ENCODE results near the gene KCP. TPM values are rescaled to one million over a fixed set of nuclear protein-coding genes. Genes with fewer than 3 reads are reported as not detected.

KCP gene
- total RNA-seq, 1 experiment from 2014 or later = 2.7 TPM

DNA sequence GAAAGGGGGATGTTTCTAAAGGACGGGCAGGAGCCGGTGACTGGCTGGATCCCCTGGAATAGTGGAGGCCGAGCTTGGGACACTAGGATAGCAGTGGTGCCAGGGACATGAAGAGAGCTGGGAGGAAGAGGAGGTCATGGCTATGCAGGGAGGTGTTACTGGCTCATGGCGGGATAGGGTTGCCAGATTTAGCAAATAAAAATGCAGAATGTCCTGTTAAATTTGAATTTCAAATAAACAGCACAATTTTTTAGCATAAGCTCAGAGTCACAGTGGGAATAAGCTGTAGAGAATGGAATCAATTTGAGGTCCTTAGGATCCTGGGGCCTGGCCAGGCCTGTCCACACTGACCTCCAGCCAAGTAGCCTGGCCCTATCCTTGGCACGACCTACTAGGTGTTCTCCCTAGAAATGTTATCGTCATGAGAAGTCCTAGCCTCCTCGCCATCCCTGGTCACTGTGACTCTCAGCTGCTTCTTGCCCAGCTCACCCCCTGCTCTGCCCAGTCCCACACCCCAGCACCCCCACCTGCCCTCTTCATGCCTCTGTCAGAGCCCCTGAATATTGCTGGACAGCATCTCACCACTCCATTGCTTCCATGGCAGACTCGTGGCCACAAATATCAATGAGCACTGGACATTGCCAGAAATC is 7.6 kb upstream of the KCP start:
- peaks cover 20% of the 10 kb centered on the region for H3K4me1 Mint-ChIP-seq
- no peaks in the 10 kb centered on the region for H3K36me3 Mint-ChIP-seq
- TF ChIP-seq SMAD4 (CRISPR knock-in tag; IDR thresholded peaks at IDR 0.05) (no peak), ZNF219 (CRISPR knock-in tag; IDR thresholded peaks at IDR 0.05; ENCODE audit: borderline replicate concordance) (no peak), JUN (CRISPR knock-in tag; IDR thresholded peaks at IDR 0.05) (no peak), FOXK1 (CRISPR knock-in tag; IDR thresholded peaks at IDR 0.05) (no peak), GRHL2 (CRISPR knock-in tag; IDR thresholded peaks at IDR 0.05; ENCODE audit: insufficient replicate concordance, severe bottlenecking) (no peak), E2F4 (CRISPR knock-in tag; IDR thresholded peaks at IDR 0.05; ENCODE audit: borderline replicate concordance, low read depth) (no peak), ZBTB21 (CRISPR knock-in tag; IDR thresholded peaks at IDR 0.05; ENCODE audit: borderline replicate concordance) (no peak), ERG (CRISPR knock-in tag; IDR thresholded peaks at IDR 0.05) (no peak)
- TF ChIP-seq, protein P1, sequence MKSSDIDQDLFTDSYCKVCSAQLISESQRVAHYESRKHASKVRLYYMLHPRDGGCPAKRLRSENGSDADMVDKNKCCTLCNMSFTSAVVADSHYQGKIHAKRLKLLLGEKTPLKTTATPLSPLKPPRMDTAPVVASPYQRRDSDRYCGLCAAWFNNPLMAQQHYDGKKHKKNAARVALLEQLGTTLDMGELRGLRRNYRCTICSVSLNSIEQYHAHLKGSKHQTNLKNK (CRISPR knock-in tag; IDR thresholded peaks at IDR 0.05) = no peak
- H3K27me3 Mint-ChIP-seq (ENCODE audit: low read depth) = peaks cover 62% of the 10 kb centered on the region
- H3K9me3 Mint-ChIP-seq = no peaks in the 10 kb centered on the region
- POLR2A ChIA-PET = no interaction called here
- H3K4me3 Mint-ChIP-seq = no peak overlapping the region
- no peak for ATAC-seq
- CTCF ChIA-PET = no interaction called here
- no peak overlapping the region for H3K27ac Mint-ChIP-seq
- DNase-seq (ENCODE audit: low spot score) = no peak

GRCh38 chr7:128917122-128917521 is 6.6 kb upstream of the KCP start:
- Mint-ChIP-seq H3K27ac (no peak overlapping the region), H3K9me3 (no peaks in the 10 kb centered on the region), H3K36me3 (no peaks in the 10 kb centered on the region), H3K4me1 (peaks cover 19% of the 10 kb centered on the region), H3K27me3 (ENCODE audit: low read depth) (peaks cover 66% of the 10 kb centered on the region), H3K4me3 (peak overlapping the region; percentile 36; the same call in 1 of the 2 replicates)
- TF ChIP-seq ARID4B (CRISPR knock-in tag; IDR thresholded peaks at IDR 0.05; ENCODE audit: borderline replicate concordance) (no peak), E2F4 (CRISPR knock-in tag; IDR thresholded peaks at IDR 0.05; ENCODE audit: borderline replicate concordance, low read depth) (no peak), GABPB1 (CRISPR knock-in tag; IDR thresholded peaks at IDR 0.05) (no peak)
- ATAC-seq (no peak), DNase-seq (ENCODE audit: low spot score) (no peak)
- POLR2A ChIA-PET = no interaction called here
- CTCF ChIA-PET = interaction anchor here (1.0 to 1.1 kb wide), 2 partner anchors 30 to 174 kb away, joined by 3 read pairs; no protein-coding TSS in a partner anchor

- peak overlapping the region; percentile 36 for H3K4me3 Mint-ChIP-seq
- ChIA-PET POLR2A (no interaction called here), CTCF (interaction anchor here (1.0 to 1.1 kb wide), 2 partner anchors 31 to 175 kb away, joined by 3 read pairs; no protein-coding TSS in a partner anchor)
- H3K4me1 Mint-ChIP-seq = peaks cover 23% of the 10 kb centered on the region
- H3K36me3 Mint-ChIP-seq = no peaks in the 10 kb centered on the region
- H3K27ac Mint-ChIP-seq = no peak overlapping the region
- ATAC-seq = no peak
- no peak for DNase-seq (ENCODE audit: low spot score)
- peaks cover 71% of the 10 kb centered on the region for H3K27me3 Mint-ChIP-seq (ENCODE audit: low read depth)
- no peaks in the 10 kb centered on the region for H3K9me3 Mint-ChIP-seq
- TF ChIP-seq CREM (CRISPR knock-in tag; IDR thresholded peaks at IDR 0.05) (no peak), JUN (CRISPR knock-in tag; IDR thresholded peaks at IDR 0.05) (no peak), ZNF423 (CRISPR knock-in tag; IDR thresholded peaks at IDR 0.05) (no peak), ZNF671 (CRISPR knock-in tag; IDR thresholded peaks at IDR 0.05) (no peak), ATF2 (CRISPR knock-in tag; IDR thresholded peaks at IDR 0.05; ENCODE audit: borderline replicate concordance, low read depth) (no peak)
- TF ChIP-seq, protein P2, sequence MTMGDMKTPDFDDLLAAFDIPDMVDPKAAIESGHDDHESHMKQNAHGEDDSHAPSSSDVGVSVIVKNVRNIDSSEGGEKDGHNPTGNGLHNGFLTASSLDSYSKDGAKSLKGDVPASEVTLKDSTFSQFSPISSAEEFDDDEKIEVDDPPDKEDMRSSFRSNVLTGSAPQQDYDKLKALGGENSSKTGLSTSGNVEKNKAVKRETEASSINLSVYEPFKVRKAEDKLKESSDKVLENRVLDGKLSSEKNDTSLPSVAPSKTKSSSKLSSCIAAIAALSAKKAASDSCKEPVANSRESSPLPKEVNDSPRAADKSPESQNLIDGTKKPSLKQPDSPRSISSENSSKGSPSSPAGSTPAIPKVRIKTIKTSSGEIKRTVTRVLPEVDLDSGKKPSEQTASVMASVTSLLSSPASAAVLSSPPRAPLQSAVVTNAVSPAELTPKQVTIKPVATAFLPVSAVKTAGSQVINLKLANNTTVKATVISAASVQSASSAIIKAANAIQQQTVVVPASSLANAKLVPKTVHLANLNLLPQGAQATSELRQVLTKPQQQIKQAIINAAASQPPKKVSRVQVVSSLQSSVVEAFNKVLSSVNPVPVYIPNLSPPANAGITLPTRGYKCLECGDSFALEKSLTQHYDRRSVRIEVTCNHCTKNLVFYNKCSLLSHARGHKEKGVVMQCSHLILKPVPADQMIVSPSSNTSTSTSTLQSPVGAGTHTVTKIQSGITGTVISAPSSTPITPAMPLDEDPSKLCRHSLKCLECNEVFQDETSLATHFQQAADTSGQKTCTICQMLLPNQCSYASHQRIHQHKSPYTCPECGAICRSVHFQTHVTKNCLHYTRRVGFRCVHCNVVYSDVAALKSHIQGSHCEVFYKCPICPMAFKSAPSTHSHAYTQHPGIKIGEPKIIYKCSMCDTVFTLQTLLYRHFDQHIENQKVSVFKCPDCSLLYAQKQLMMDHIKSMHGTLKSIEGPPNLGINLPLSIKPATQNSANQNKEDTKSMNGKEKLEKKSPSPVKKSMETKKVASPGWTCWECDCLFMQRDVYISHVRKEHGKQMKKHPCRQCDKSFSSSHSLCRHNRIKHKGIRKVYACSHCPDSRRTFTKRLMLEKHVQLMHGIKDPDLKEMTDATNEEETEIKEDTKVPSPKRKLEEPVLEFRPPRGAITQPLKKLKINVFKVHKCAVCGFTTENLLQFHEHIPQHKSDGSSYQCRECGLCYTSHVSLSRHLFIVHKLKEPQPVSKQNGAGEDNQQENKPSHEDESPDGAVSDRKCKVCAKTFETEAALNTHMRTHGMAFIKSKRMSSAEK (CRISPR knock-in tag; IDR thresholded peaks at IDR 0.05; ENCODE audit: borderline replicate concordance) = no peak
These were observed 6.1 kb upstream of the KCP start for GRCh38 chr7:128916643-128916915.
